AG04450 (cell line): Measurements from ENCODE around the gene LRMDA. TPM values are rescaled to one million over a fixed set of nuclear protein-coding genes. Genes with fewer than 3 reads are reported as not detected.

Experiments
- CTCF ChIA-PET: fragments of 300-600, 350-600 bp; formaldehyde crosslinking; extraction: SDS; loops from one replicate; lab custom pipeline; 2022; ENCODE audit warnings: antibody characterized with exemption, inconsistent platforms; lab: Charles Lee
- POLR2A ChIA-PET: fragments of 350-600 bp; formaldehyde crosslinking; extraction: SDS; loops from one replicate; lab custom pipeline; 2021; ENCODE audit warnings: antibody characterized with exemption, inconsistent platforms; lab: Yijun Ruan, JAX
- DNase-seq: peaks from one replicate; pipeline ENCODE4 v3.0.0-alpha.2; 2011; ENCODE audit warnings: low read depth, low spot score
- H3K27ac ChIP-seq: one replicate; pipeline ENCODE4 v1.5.1; 2012; ENCODE audit warnings: low read depth, low read length, control low read depth
- H3K27me3 ChIP-seq: one replicate; pipeline ENCODE4 v1.6.0; 2012; ENCODE audit warnings: low read length; ENCODE audit not compliant: control insufficient read depth, insufficient read depth
- H3K4me3 ChIP-seq: 2 replicates; pipeline ENCODE4 v1.5.1; 2011; ENCODE audit warnings: mild to moderate bottlenecking, low read depth, low read length, control low read depth
- H3K9me3 ChIP-seq: 2 replicates; pipeline ENCODE4 v1.5.1; 2012; ENCODE audit warnings: low read length; ENCODE audit not compliant: control insufficient read depth, insufficient read depth
- CTCF ChIP-seq: IDR thresholded peaks from 2 replicates; pipeline ENCODE4 v1.5.1; 2011; ENCODE audit warnings: low read depth, low read length, control low read depth, inconsistent platforms
- polyA plus RNA-seq: library from polyadenylated mRNA; depleted of rRNA; stranded (reverse); fragments of >200 nt; gene quantifications from 2 replicates; pipeline ENCODE4 v1.2.3, GENCODE V29; 2011

Gene LRMDA
- polyA plus RNA-seq, 1 experiment: 0.12 TPM

DNA sequence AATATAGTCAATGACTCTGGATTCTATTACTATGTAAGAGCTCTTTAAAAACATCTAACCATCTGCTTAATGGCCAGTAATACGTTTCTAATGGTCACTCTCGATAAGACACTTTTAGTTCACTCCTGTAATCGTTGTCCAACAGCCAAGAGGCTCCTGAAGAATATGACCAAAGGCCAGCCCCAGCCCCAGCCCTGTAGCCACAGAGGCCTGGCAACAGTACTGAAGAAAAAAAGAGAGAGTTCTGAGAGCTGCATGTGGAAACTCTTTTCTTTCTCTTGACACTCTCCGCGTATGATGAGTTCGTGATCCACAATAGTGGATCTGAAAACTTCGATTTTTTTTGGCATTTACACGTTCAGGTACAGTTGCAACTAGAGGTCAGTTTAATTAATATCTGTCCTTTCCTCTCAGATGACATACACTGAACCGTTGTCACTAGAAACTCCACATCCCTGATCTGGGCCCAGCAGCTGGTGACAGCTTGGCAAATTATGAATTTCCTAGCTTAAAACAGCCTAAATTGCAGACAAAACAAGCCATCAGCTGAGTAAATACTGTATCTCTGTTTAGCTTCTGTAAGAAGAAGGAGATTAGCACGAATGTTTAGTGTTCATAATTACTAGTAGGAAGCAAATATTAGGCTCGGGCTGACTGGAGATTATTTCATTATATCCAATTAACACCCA lies 456.7 kb downstream of the LRMDA start:
- TF ChIP-seq CTCF: no peak
- H3K27ac ChIP-seq: no peak overlapping the region
- CTCF ChIA-PET: no interaction called here
- no peak overlapping the region for H3K4me3 ChIP-seq
- H3K27me3 ChIP-seq: peaks cover 6% of the 10 kb centered on the region
- DNase-seq: no peak
- POLR2A ChIA-PET: no interaction called here
- H3K9me3 ChIP-seq: no peaks in the 10 kb centered on the region

DNA sequence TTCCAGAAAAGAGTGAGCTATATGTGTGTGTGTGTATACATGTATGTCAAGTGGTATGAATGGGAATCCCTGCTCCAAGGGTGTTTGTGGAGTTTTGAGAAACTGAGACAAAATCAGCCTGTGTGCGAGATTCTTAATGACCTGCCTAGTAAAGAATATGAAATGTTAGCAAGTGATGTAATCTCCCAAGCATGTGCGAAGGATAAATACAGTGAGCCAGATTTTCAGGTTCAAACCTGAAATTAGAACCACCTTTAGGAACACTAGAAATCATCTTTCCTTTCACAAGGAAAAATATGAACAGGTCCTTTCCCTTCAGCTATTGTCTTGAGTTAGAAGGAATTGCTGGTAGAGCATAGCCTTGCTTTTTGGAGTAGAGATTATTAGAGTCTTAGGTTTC lies 457.6 kb downstream of the LRMDA start:
- ChIA-PET POLR2A (no interaction called here), CTCF (no interaction called here)
- no peaks in the 10 kb centered on the region for H3K9me3 ChIP-seq
- H3K4me3 ChIP-seq: no peak overlapping the region
- H3K27ac ChIP-seq: no peak overlapping the region
- TF ChIP-seq CTCF: no peak
- peaks cover 6% of the 10 kb centered on the region for H3K27me3 ChIP-seq
- no peak for DNase-seq

GRCh38 chr10:75894761-75895160 lies 463.3 kb downstream of the LRMDA start:
- H3K9me3 ChIP-seq: no peaks in the 10 kb centered on the region
- CTCF ChIA-PET: no interaction called here
- no peak overlapping the region for H3K4me3 ChIP-seq
- no peaks in the 10 kb centered on the region for H3K27me3 ChIP-seq
- no peak overlapping the region for H3K27ac ChIP-seq
- TF ChIP-seq CTCF: no peak
- DNase-seq: no peak
- POLR2A ChIA-PET: no interaction called here

DNA sequence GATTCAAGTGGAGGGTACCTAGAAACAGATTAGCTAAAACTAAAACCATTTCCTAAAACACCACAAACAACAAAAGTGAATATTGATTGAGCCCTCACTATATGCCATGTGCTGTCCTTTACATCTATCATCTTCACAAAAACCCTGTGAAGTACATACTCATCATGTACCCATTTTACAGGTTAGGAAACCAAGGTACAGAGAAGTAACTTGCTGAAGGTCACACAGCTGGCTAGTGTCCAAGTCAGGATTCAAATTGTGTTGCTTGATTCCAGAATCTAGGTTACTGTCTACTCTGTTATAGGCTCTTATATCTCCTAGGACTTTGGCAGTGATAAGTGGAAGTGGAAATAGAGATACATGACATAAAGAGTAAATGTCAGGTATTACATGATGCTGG lies 463.8 kb downstream of the LRMDA start:
- TF ChIP-seq CTCF: no peak
- CTCF ChIA-PET: no interaction called here
- POLR2A ChIA-PET: no interaction called here
- H3K27ac ChIP-seq: no peak overlapping the region
- no peaks in the 10 kb centered on the region for H3K27me3 ChIP-seq
- no peak overlapping the region for H3K4me3 ChIP-seq
- DNase-seq: no peak
- H3K9me3 ChIP-seq: no peaks in the 10 kb centered on the region

- DNase-seq: no peak
- Histone ChIP-seq H3K9me3 (no peaks in the 10 kb centered on the region), H3K27ac (no peak overlapping the region), H3K4me3 (no peak overlapping the region), H3K27me3 (no peaks in the 10 kb centered on the region)
- ChIA-PET CTCF (no interaction called here), POLR2A (no interaction called here)
- TF ChIP-seq CTCF: no peak
Observed at GRCh38 chr10:75899816-75900390, 468.5 kb downstream of the LRMDA start.
